GM19395 (cell line): ENCODE data around the gene MCM3AP.
"Not testable (repeated sequence)": the region's sequence is repeated elsewhere in the genome, so short reads cannot be mapped to it uniquely, and the experiment has no call there.

Experiments used
- ATAC-seq: cut with Tn5 transposase; IDR thresholded peaks from one replicate; pipeline ENCODE4 v1.9.1; 2021; ENCODE audit warnings: mild to moderate bottlenecking, moderate library complexity; ENCODE audit not compliant: unreplicated experiment

Gene MCM3AP

GRCh38 chr21:46207006-46207919, 78.1 kb downstream of the MCM3AP start:
- ATAC-seq: no peak

DNA sequence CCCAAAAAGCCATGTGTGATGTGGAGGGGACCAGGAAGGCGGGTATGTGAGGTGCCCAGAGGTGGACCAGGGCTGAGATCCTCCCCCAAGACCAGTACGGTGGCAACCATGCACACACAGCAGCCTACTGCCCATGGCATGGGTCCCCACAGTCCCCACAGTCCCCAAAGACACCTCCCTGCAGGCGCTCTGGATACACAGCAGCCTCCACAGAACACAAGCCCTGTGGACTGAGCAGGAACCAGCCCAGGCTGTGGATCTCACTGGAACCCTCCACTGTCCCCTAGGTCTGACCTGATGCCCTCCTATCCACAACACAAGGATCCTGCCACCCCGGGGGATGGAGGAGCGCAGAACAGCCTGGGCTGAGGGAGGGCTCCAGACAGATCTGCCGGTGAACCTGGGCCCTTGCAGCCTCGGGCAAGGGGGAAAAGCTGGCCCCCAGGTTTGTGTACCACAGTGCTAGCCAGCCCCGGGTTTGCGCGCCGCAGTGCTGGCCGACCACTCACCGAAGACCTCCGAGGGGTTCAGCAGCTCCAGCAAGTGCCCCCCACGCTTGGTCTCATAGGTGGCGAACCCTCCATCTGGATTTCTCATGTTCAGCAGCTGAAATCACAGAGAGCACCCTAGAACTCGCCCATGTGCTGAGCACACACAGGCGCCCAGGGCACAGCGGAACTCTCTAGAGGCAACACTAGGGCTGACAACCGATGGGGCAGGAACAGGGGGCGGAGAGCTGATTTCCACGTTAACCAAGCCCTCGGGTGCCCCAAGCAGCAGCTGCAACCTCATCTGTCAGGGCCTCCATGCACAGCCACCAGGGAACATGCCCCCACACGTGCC, 79.0 kb downstream of the MCM3AP start:
- no peak for ATAC-seq

DNA sequence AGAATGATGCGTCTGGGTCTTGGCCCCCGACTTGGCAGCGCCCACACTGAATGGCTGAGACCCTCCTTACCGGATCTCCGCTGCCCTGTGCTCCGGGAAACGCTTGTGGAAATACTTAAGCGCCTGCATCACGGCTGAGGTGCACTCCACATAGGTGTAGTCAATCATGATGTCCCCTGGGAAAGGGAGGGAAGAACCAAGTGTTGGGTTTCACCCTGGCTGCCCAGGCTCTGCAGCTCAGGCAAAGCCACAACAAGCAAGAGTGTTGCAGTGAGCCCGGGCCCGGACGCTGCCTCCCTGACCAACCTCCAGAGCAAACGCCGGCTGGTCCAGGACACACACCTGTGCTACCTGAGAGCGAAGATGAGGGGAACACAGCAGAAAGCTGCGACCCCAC, 79.6 kb downstream of the MCM3AP start:
- no peak for ATAC-seq

- no peak for ATAC-seq
Measured at GRCh38 chr21:46205166-46205565, 80.2 kb downstream of the MCM3AP start.

- ATAC-seq: no peak
Measured at GRCh38 chr21:46203203-46203600, 82.2 kb downstream of the MCM3AP start.

DNA sequence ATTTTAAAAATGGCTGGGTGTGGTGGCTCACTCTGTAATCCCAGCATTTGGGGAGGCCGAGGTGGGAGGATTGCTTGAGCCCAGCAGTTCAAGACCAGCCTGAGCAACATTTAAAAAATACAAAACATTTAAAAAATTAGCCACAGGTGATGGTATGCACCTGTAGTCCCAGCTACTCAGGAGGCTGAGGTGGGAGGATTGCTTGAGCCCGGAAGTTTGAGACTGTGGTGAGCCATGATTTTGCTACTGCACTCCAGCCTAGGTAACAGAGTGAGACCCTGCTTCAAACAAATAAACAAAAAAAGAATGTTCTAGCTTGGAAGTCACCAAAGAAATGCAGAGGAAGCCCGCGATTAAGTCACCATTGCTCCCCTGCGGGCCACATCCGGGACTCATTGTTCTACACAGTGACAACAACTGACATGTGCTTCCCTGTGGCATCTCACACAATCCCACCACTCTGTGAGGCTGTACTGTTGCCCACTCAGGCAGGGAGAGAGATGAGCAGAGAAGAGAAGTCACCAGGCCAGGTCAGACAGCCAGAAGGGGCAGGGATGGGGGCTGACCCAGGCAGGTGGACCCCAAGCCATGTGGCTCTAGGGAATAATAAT, 82.7 kb downstream of the MCM3AP start:
- ATAC-seq: no peak

DNA sequence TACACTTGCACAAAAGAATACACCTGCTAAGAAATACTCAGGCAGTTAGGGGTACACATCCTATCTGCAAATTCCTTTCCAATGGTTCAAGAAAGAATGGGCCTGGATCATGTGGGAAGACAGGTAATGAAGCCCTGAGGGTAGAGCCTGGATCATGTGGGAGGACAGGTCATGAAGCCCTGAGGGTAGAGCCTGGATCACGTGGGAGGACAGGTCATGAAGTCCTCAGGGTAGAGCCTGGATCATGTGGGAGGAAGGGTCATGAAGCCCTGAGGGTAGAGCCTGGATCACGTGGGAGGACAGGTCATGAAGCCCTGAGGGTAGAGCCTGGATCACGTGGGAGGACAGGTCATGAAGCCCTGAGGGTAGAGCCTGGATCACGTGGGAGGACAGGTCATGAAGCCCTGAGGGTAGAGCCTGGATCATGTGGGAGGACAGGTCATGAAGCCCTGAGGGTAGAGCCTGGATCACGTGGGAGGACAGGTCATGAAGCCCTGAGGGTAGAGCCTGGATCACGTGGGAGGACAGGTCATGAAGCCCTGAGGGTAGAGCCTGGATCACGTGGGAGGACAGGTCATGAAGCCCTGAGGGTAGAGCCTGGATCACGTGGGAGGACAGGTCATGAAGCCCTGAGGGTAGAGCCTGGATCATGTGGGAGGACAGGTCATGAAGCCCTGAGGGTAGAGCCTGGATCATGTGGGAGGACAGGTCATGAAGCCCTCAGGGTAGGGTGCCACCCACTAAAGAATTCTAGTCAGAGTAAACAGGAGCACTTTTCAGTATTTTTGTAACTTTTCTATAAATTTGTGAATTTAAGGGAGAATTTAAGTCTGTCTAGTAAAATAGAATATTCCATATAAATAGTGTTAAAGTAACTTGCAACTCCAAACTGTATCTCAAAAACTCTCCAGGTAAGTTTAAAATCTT, 84.3 kb downstream of the MCM3AP start:
- ATAC-seq: not testable (repeated sequence)

DNA sequence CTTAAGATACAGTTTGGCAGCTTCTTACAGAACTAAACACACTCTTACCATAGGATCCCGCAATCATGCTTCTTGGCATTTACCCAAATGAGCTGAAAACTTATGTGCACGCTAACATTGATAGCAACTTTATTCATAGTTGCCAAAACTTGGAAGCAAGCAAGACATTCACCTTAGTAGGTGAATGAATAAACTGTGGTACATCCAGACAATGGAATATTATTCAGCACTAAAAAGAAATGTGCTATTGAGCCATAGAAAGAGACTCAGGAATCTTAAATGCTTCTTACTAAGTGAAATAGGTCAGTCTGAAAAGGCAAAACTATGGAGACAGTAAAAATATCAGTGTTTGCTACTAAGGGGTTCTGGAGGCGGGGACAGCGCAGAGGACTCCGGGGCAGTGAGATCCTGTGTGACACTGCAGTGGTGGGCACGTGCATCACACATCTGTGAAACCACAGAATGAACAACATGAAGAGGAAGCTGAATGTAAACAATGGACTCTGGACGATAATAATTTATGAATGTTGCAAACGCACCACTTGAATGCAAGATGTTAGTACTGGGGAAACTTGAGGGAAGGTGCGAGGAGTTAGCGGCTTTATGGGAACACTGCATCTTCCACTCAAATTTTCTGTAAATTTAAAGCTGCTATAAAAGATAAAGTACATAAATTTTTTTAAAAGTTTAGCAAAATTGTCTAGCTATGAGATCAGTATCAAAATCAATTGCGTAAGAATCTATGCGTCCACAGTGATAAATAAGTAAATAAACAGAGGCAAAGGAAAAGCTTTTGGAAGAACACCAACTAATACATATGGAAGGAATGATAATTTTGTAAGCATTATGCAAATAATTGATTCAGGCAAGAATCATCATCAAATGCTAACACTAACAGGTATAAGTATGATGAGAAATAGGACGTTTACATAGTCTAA, 85.7 kb downstream of the MCM3AP start:
- no peak for ATAC-seq

DNA sequence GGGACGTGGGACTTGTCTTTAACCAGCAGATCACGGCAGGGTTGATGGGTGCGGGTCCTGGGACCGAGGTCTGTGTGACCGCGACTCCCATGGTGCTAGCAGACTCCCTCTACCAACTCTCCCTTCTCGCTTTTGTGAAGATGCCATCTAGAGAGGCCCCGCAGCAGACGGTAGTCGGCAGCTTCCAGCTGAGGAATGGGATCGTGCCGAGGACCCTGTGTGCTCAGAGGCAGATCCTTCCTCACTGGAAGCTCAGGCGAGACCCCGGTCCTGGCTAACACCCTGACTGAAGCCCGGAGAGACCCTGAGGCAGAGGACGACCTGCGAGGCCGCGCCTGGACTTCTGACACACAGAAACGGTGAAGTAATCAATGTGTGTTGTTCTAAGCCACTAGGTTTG, 88.7 kb downstream of the MCM3AP start:
- ATAC-seq: no peak

- ATAC-seq: no peak
Measured at GRCh38 chr21:46195595-46196195, 89.7 kb downstream of the MCM3AP start.

DNA sequence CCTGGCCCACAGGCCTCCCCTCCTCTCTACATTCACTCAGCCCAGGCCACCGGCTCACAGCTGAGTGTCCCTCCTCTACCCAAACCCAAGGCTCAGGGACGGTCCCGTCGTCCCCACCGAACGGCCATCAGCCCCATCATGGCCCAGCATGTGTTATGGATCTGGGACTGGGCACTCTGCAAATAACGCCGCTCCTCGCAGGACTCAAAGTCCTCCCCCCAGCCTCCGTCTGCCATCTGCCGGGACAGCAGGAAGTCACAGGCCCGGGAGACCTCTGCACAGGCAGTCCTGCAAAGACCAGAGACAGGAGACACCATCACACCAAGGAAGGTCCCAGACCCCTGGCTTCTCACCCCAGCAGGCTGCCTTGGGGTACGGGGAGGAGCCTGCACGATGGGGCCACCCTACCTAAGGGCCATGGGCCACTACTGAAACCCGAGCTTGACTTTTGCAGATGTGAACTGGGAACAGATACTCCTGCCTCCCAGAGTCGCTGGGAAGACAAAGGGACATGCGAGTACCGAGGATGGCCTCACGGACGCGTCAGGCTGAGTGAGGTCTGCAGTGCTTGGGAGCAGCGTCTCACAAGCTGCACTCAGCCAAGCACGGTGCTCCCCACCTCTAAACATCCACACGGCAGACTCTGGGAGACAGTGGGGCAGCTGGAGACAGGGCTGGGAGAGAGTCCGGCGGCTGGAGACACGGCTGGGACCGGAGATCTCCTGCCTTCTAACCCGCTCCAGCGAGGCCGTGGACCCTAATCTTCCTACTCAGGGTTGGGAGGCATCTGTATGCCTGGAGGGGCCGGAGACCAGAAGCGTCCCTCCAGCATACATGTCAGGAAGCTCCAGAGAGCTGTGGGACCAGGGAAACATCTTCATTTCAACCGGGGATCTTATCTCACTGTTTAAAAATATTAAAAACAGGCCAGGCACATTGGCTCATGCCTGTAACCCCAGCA, 90.8 kb downstream of the MCM3AP start:
- ATAC-seq: no peak

- no peak for ATAC-seq
Measured at GRCh38 chr21:46193829-46194373, 91.5 kb downstream of the MCM3AP start.

DNA sequence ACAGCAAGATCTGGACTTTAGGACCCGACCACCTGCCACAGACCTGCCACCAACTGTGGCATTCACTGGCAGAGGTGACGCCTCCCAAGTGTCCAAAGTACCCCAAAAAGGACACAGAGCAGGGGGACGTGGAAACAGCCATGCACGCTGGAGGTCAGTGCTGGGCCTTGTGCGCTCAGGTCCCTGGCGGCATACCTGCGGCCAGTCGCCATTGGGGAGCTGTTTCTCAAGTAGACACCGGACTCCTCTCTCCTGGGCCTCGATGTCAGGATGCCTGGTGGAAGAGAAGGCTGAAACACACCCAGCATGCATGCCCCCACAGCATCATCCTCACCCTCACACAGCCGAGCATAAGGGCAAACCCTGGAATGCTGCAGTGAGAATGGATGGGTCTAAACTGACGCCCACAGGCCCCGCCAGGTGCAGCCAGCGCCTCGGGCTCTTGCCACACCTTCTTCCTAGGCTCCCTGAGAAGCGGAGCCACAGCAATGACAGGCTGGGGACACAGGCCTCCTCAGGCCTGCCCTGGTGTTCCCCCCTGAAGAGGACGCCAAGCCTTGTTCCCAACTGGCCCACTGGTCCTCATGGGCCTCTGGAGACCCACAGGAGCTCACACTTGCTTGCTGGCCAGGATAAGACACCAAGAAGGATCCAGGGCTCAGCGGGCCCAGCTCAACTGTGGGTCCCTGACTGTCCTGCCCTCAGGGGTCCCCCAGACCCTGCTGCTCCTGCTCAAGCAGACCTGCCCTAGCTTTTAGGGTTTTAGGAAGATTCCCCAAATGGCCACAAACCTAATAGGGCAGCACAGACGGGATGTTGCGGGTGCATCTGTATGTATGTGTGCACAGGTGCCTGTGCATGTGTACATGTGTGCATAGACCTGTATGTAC, 93.5 kb downstream of the MCM3AP start:
- no peak for ATAC-seq

DNA sequence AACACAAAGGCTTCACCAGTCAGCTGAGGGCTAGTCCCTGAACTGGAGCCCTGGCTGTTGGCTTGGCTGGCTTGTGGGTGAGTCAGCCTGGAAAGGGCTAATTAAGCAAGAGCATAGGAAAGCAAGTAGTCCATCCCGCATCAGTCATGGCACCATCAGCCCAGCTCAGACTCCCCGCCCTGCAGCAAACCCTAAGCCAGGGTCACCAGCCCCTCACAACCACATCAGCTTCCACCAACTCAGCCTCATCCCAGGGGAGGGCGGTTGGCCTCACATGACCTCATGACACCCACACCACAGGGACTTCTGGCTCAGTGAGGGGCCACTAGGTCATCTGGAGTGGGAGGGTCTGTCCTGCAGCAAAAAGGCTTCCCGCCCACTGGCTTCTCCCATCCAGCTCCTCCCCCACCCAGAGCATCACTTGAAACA, 94.1 kb downstream of the MCM3AP start:
- no peak for ATAC-seq

- ATAC-seq: no peak
Measured at GRCh38 chr21:46190491-46191131, 94.8 kb downstream of the MCM3AP start.

DNA sequence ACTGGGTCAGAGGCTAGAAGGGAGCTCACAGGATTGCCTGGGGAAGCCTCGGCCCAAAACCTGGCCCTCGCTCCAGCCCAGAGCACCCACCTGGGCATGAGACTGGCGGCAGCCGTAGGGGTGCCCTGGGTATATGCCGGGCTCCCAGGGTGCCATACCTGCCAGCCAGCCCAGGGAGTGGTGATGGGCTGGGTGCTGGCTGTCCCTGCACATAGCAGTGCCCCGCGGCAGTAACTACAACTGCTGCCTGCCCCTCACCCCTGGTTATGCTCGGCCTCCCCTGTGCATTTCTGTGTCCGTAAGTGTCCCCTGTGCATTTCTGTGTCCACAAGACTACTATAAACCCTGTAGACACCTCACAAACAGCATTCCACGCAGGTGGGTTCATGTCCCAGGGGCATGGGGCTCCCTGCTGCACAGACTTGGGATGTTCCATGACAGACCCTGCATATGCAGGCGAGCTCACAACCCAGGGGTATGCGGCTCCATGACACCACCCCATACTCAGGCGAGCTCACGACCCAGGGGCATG, 95.4 kb downstream of the MCM3AP start:
- ATAC-seq: no peak
